CD8-positive, alpha-beta memory T cell (primary cell): Measurements from ENCODE around the gene HMGCR. TPM values are rescaled to one million over a fixed set of nuclear protein-coding genes. Genes with fewer than 3 reads are reported as not detected.

Experiments
- CTCF ChIA-PET: fragments of 350-600 bp; sonication (Branson Sonifier 250); formaldehyde crosslinking; loops from one replicate; lab custom pipeline; 2021; ENCODE audit warnings: antibody characterized with exemption; lab: Charles Lee
- POLR2A ChIA-PET: fragments of 350-600 bp; sonication (Branson Sonifier 250); formaldehyde crosslinking; loops from one replicate; lab custom pipeline; 2021; ENCODE audit warnings: antibody characterized with exemption; lab: Charles Lee
- DNase-seq, 5 donors: peaks; one replicate each; pipeline versions ENCODE4 v3.0.0 to v3.0.0-alpha.2; 2020 to 2022; ENCODE audit warnings: mixed read lengths in 1 of 5
- H3K27ac ChIP-seq: one replicate; pipeline ENCODE4 v1.7.0; 2013; ENCODE audit warnings: low read depth, mild to moderate bottlenecking, low read length, moderate library complexity
- H3K27me3 ChIP-seq: 2 replicates; pipeline ENCODE4 v1.7.0; 2013; ENCODE audit warnings: low read length, mild to moderate bottlenecking; ENCODE audit not compliant: insufficient read depth, poor library complexity, severe bottlenecking
- H3K36me3 ChIP-seq: 2 replicates; pipeline ENCODE4 v1.7.0; 2013; ENCODE audit warnings: mild to moderate bottlenecking, low read length, moderate library complexity; ENCODE audit not compliant: insufficient read depth
- H3K4me1 ChIP-seq: 2 replicates; pipeline ENCODE4 v1.7.0; 2013; ENCODE audit warnings: mild to moderate bottlenecking, low read length, moderate library complexity; ENCODE audit not compliant: insufficient read depth
- H3K4me3 ChIP-seq: 2 replicates; pipeline ENCODE4 v1.7.0; 2013; ENCODE audit warnings: mild to moderate bottlenecking, low read length
- H3K9me3 ChIP-seq: 2 replicates; pipeline ENCODE4 v1.7.0; 2013; ENCODE audit warnings: mild to moderate bottlenecking, low read length
- H3K27ac Mint-ChIP-seq, 8 donors: one replicate each; pipeline ENCODE4 v1.8.0; 2020 to 2021; ENCODE audit warnings: mixed read lengths in 8 of 8, mild to moderate bottlenecking in 6 of 8, inconsistent platforms in 3 of 8, moderate library complexity in 3 of 8
- H3K27me3 Mint-ChIP-seq, 2 donors: one replicate each; pipeline ENCODE4 v1.8.0; 2020 to 2021; ENCODE audit warnings: mixed read lengths in 2 of 2, mild to moderate bottlenecking in 1 of 2, moderate library complexity in 1 of 2
- H3K36me3 Mint-ChIP-seq, 3 donors: one replicate each; pipeline ENCODE4 v1.8.0; 2020 to 2021; ENCODE audit warnings: mixed read lengths in 3 of 3, inconsistent platforms in 1 of 3, mild to moderate bottlenecking in 1 of 3
- H3K4me1 Mint-ChIP-seq, 3 donors: one replicate each; pipeline ENCODE4 v1.8.0; 2020 to 2021; ENCODE audit warnings: mixed read lengths in 3 of 3, inconsistent platforms in 1 of 3, mild to moderate bottlenecking in 1 of 3
- H3K4me3 Mint-ChIP-seq, 7 donors: one replicate each; pipeline ENCODE4 v1.8.0; 2020 to 2021; ENCODE audit warnings: mixed read lengths in 7 of 7, mild to moderate bottlenecking in 6 of 7, moderate library complexity in 4 of 7, inconsistent platforms in 2 of 7
- H3K9me3 Mint-ChIP-seq, 5 donors: one replicate each; pipeline ENCODE4 v1.8.0; 2020 to 2022; ENCODE audit warnings: mixed read lengths in 5 of 5, mild to moderate bottlenecking in 3 of 5, moderate library complexity in 2 of 5, inconsistent platforms in 1 of 5
- polyA plus RNA-seq: library from polyadenylated mRNA; unstranded; fragments of 300-500 nt; fragmentation: Illumina TruSeq; gene quantifications from one replicate; pipeline ENCODE4 v1.2.3, GENCODE V29; 2021
- total RNA-seq, 2 experiments: library from RNA; stranded (reverse); gene quantifications; one replicate each; pipeline ENCODE4 v1.2.3, GENCODE V29; 2021

The HMGCR gene
- total and polyA plus RNA-seq, 3 experiments from 2014 or later, result 10.9 to 47.7 (median 45.9) TPM

- Mint-ChIP-seq H3K9me3 (no peaks in the 10 kb centered on the region), H3K36me3 (peaks cover 0 to 39% (median 8%) of the 10 kb centered on the region in 3 donors), H3K4me1 (peaks cover 30 to 46% (median 41%) of the 10 kb centered on the region in 3 donors), H3K27ac (no peak overlapping the region), H3K27me3 (no peaks in the 10 kb centered on the region), H3K4me3 (no peak overlapping the region)
- no peak overlapping the region for H3K4me3 ChIP-seq
- CTCF ChIA-PET, result no interaction called here
- H3K4me1 ChIP-seq, result peaks cover 12% of the 10 kb centered on the region
- peaks cover 11% of the 10 kb centered on the region for H3K36me3 ChIP-seq
- POLR2A ChIA-PET, result no interaction called here
- no peak overlapping the region for H3K27ac ChIP-seq
- DNase-seq, result no peak
- H3K9me3 ChIP-seq, result no peaks in the 10 kb centered on the region
- H3K27me3 ChIP-seq, result no peaks in the 10 kb centered on the region
Observed at GRCh38 chr5:75342836-75343235, 5.8 kb downstream of the HMGCR start.

GRCh38 chr5:75348241-75348640, 11.2 kb downstream of the HMGCR start:
- Mint-ChIP-seq H3K27ac (peak overlapping the region in 1 of 8 donors; percentile 11), H3K27me3 (no peaks in the 10 kb centered on the region), H3K36me3 (peaks cover 11 to 78% (median 29%) of the 10 kb centered on the region in 3 donors), H3K9me3 (no peaks in the 10 kb centered on the region), H3K4me3 (no peak overlapping the region), H3K4me1 (peaks cover 0 to 3% (median 3%) of the 10 kb centered on the region in 3 donors)
- Histone ChIP-seq H3K4me3 (no peak overlapping the region), H3K9me3 (no peaks in the 10 kb centered on the region), H3K27me3 (no peaks in the 10 kb centered on the region), H3K4me1 (no peaks in the 10 kb centered on the region), H3K27ac (no peak overlapping the region), H3K36me3 (peaks cover 35% of the 10 kb centered on the region)
- CTCF ChIA-PET, result no interaction called here
- DNase-seq, result no peak
- POLR2A ChIA-PET, result interaction anchor here (0.5 kb wide), 1 partner anchor 584 kb away, joined by 8 read pairs; no protein-coding TSS in a partner anchor

GRCh38 chr5:75349663-75350062, 12.6 kb downstream of the HMGCR start:
- Histone ChIP-seq H3K4me3 (no peak overlapping the region), H3K27me3 (no peaks in the 10 kb centered on the region), H3K4me1 (no peaks in the 10 kb centered on the region), H3K27ac (no peak overlapping the region), H3K9me3 (no peaks in the 10 kb centered on the region), H3K36me3 (peaks cover 35% of the 10 kb centered on the region)
- Mint-ChIP-seq H3K27ac (peak overlapping the region in 1 of 8 donors; percentile 20), H3K4me3 (no peak overlapping the region), H3K36me3 (peaks cover 11 to 80% (median 29%) of the 10 kb centered on the region in 3 donors), H3K27me3 (no peaks in the 10 kb centered on the region), H3K9me3 (no peaks in the 10 kb centered on the region), H3K4me1 (peaks cover 0 to 3% (median 0%) of the 10 kb centered on the region in 3 donors)
- CTCF ChIA-PET, result no interaction called here
- no peak for DNase-seq
- POLR2A ChIA-PET, result no interaction called here

GRCh38 chr5:75351139-75351926, 14.3 kb downstream of the HMGCR start:
- H3K27ac Mint-ChIP-seq, result peak overlapping the region in 2 of 8 donors; percentile 24 to 26
- POLR2A ChIA-PET, result no interaction called here
- H3K36me3 Mint-ChIP-seq, result peaks cover 11 to 79% (median 32%) of the 10 kb centered on the region in 3 donors

GRCh38 chr5:75355236-75355635, 18.2 kb downstream of the HMGCR start:
- H3K27me3 Mint-ChIP-seq, result no peaks in the 10 kb centered on the region
- peaks cover 56% of the 10 kb centered on the region for H3K36me3 ChIP-seq
- H3K4me1 ChIP-seq, result no peaks in the 10 kb centered on the region
- ChIA-PET CTCF (no interaction called here), POLR2A (no interaction called here)
- H3K4me3 Mint-ChIP-seq, result no peak overlapping the region
- no peak overlapping the region for H3K4me3 ChIP-seq
- DNase-seq, result no peak
- peaks cover 7 to 80% (median 38%) of the 10 kb centered on the region in 3 donors for H3K36me3 Mint-ChIP-seq
- no peaks in the 10 kb centered on the region for H3K27me3 ChIP-seq
- peak overlapping the region in 1 of 8 donors; percentile 55 for H3K27ac Mint-ChIP-seq
- H3K27ac ChIP-seq, result no peak overlapping the region
- H3K4me1 Mint-ChIP-seq, result no peaks in the 10 kb centered on the region
- H3K9me3 ChIP-seq, result no peaks in the 10 kb centered on the region
- no peaks in the 10 kb centered on the region for H3K9me3 Mint-ChIP-seq

More at GRCh38 chr5:75351139-75351926, 14.3 kb downstream of the HMGCR start:
- H3K9me3 Mint-ChIP-seq, result no peaks in the 10 kb centered on the region
- no peaks in the 10 kb centered on the region for H3K27me3 Mint-ChIP-seq
- CTCF ChIA-PET, result interaction anchor here (0.7 to 1.4 kb wide), 2 partner anchors 14 to 416 kb away, joined by 3 read pairs; no protein-coding TSS in a partner anchor
- H3K4me3 Mint-ChIP-seq, result no peak overlapping the region
- no peak overlapping the region for H3K27ac ChIP-seq
- H3K27me3 ChIP-seq, result no peaks in the 10 kb centered on the region
- peaks cover 42% of the 10 kb centered on the region for H3K36me3 ChIP-seq
- H3K4me1 ChIP-seq, result no peaks in the 10 kb centered on the region
- H3K4me1 Mint-ChIP-seq, result peaks cover 0 to 3% (median 0%) of the 10 kb centered on the region in 3 donors
- H3K9me3 ChIP-seq, result no peaks in the 10 kb centered on the region
- no peak for DNase-seq
- no peak overlapping the region for H3K4me3 ChIP-seq

GRCh38 chr5:75356719-75357118, 19.7 kb downstream of the HMGCR start:
- Histone ChIP-seq H3K4me3 (no peak overlapping the region), H3K27me3 (no peaks in the 10 kb centered on the region), H3K36me3 (peaks cover 45% of the 10 kb centered on the region), H3K4me1 (no peaks in the 10 kb centered on the region), H3K9me3 (no peaks in the 10 kb centered on the region), H3K27ac (no peak overlapping the region)
- H3K4me1 Mint-ChIP-seq, result no peaks in the 10 kb centered on the region
- no peaks in the 10 kb centered on the region for H3K27me3 Mint-ChIP-seq
- DNase-seq, result no peak
- ChIA-PET POLR2A (no interaction called here), CTCF (no interaction called here)
- H3K4me3 Mint-ChIP-seq, result no peak overlapping the region
- H3K36me3 Mint-ChIP-seq, result peaks cover 4 to 73% (median 31%) of the 10 kb centered on the region in 3 donors
- H3K27ac Mint-ChIP-seq, result no peak overlapping the region
- no peaks in the 10 kb centered on the region for H3K9me3 Mint-ChIP-seq

- no peaks in the 10 kb centered on the region for H3K9me3 ChIP-seq
- no peaks in the 10 kb centered on the region for H3K27me3 ChIP-seq
- H3K4me3 ChIP-seq, result no peak overlapping the region
- H3K4me3 Mint-ChIP-seq, result no peak overlapping the region
- no peaks in the 10 kb centered on the region for H3K9me3 Mint-ChIP-seq
- no peaks in the 10 kb centered on the region for H3K4me1 ChIP-seq
- no peaks in the 10 kb centered on the region for H3K4me1 Mint-ChIP-seq
- H3K27me3 Mint-ChIP-seq, result no peaks in the 10 kb centered on the region
- no peak for DNase-seq
- H3K27ac ChIP-seq, result no peak overlapping the region
- POLR2A ChIA-PET, result no interaction called here
- H3K27ac Mint-ChIP-seq, result no peak overlapping the region
- H3K36me3 Mint-ChIP-seq, result peaks cover 4 to 62% (median 34%) of the 10 kb centered on the region in 3 donors
- H3K36me3 ChIP-seq, result peaks cover 39% of the 10 kb centered on the region
- CTCF ChIA-PET, result interaction anchor here (0.7 to 0.9 kb wide), 2 partner anchors 13 to 17 kb away, joined by 3 read pairs; no protein-coding TSS in a partner anchor
Observed at GRCh38 chr5:75358117-75358516, 21.1 kb downstream of the HMGCR start.

- peak overlapping the region in 1 of 8 donors; percentile 11 for H3K27ac Mint-ChIP-seq
- ChIA-PET CTCF (no interaction called here), POLR2A (interaction anchor here (0.6 kb wide), 1 partner anchor 24 kb away, joined by 3 read pairs; the partner anchor contains the start of gene HMGCR)
Observed at GRCh38 chr5:75361310-75361709, 24.3 kb downstream of the HMGCR start.

More at GRCh38 chr5:75361310-75361709, 24.3 kb downstream of the HMGCR start:
- H3K9me3 ChIP-seq, result no peaks in the 10 kb centered on the region
- Mint-ChIP-seq H3K4me1 (no peaks in the 10 kb centered on the region), H3K36me3 (peaks cover 4 to 41% (median 27%) of the 10 kb centered on the region in 3 donors), H3K9me3 (no peaks in the 10 kb centered on the region), H3K4me3 (no peak overlapping the region), H3K27me3 (no peaks in the 10 kb centered on the region)
- H3K27me3 ChIP-seq, result no peaks in the 10 kb centered on the region
- peaks cover 27% of the 10 kb centered on the region for H3K36me3 ChIP-seq
- no peak for DNase-seq
- no peaks in the 10 kb centered on the region for H3K4me1 ChIP-seq
- H3K4me3 ChIP-seq, result no peak overlapping the region
- H3K27ac ChIP-seq, result no peak overlapping the region
